Immature natural killer cell (primary cell): ENCODE measurements around the gene NR2F1-AS1. TPM values are rescaled to one million over a fixed set of nuclear protein-coding genes. Genes with fewer than 3 reads are reported as not detected.
"Not testable (repeated sequence)": the region's sequence is repeated elsewhere in the genome, so short reads cannot be mapped to it uniquely, and the experiment has no call there.

ENCODE experiments used
- DNase-seq, 3 donors: peaks; one replicate each; pipeline ENCODE4 v3.0.0; 2022; ENCODE audit warnings: mixed read lengths in 1 of 3
- H3K27ac Mint-ChIP-seq, 6 donors: one replicate each; pipeline ENCODE4 v1.8.0; 2020; ENCODE audit warnings: mixed read lengths in 6 of 6, mild to moderate bottlenecking in 5 of 6, inconsistent platforms in 4 of 6, moderate library complexity in 3 of 6
- H3K27me3 Mint-ChIP-seq, 3 donors: one replicate each; pipeline ENCODE4 v1.8.0; 2020 to 2021; ENCODE audit warnings: low read depth in 3 of 3, mild to moderate bottlenecking in 3 of 3, mixed read lengths in 3 of 3, moderate library complexity in 3 of 3, inconsistent platforms in 1 of 3
- H3K36me3 Mint-ChIP-seq, 3 donors: one replicate each; pipeline ENCODE4 v1.8.0; 2020; ENCODE audit warnings: mixed read lengths in 3 of 3, inconsistent platforms in 2 of 3, mild to moderate bottlenecking in 2 of 3
- H3K4me1 Mint-ChIP-seq, 2 donors: one replicate each; pipeline ENCODE4 v1.8.0; 2020; ENCODE audit warnings: inconsistent platforms in 2 of 2, mild to moderate bottlenecking in 2 of 2, mixed read lengths in 2 of 2, moderate library complexity in 1 of 2
- H3K4me3 Mint-ChIP-seq, 5 donors: one replicate each; pipeline ENCODE4 v1.8.0; 2020; ENCODE audit warnings: mild to moderate bottlenecking in 5 of 5, mixed read lengths in 5 of 5, inconsistent platforms in 3 of 5, moderate library complexity in 3 of 5
- H3K9me3 Mint-ChIP-seq, 6 donors: one replicate each; pipeline ENCODE4 v1.8.0; 2020; ENCODE audit warnings: mild to moderate bottlenecking in 6 of 6, mixed read lengths in 6 of 6, inconsistent platforms in 4 of 6, moderate library complexity in 3 of 6
- polyA plus RNA-seq, 3 donors: library from polyadenylated mRNA; unstranded; fragments of 300-500 nt; fragmentation: Illumina TruSeq; gene quantifications; one replicate each; pipeline ENCODE4 v1.2.3, GENCODE V29; 2021

The NR2F1-AS1 gene
- polyA plus RNA-seq, 3 donors from 2014 or later: not detected

GRCh38 chr5:93532370-93532769 is 48.6 kb downstream of the NR2F1-AS1 start:
- no peak overlapping the region for H3K27ac Mint-ChIP-seq
- H3K4me3 Mint-ChIP-seq: no peak overlapping the region
- peaks cover 0 to 4% (median 2%) of the 10 kb centered on the region in 3 donors for H3K27me3 Mint-ChIP-seq
- H3K9me3 Mint-ChIP-seq: peaks cover 0 to 14% (median 4%) of the 10 kb centered on the region in 6 donors
- no peaks in the 10 kb centered on the region for H3K36me3 Mint-ChIP-seq
- no peaks in the 10 kb centered on the region for H3K4me1 Mint-ChIP-seq
- DNase-seq: no peak

- DNase-seq, H3K27ac Mint-ChIP-seq, H3K36me3 Mint-ChIP-seq, H3K27me3 Mint-ChIP-seq, H3K4me1 Mint-ChIP-seq, H3K4me3 Mint-ChIP-seq: not testable (repeated sequence)
- H3K9me3 Mint-ChIP-seq: peaks cover 2 to 28% (median 21%) of the 10 kb centered on the region in 6 donors
These were observed 59.2 kb downstream of the NR2F1-AS1 start for GRCh38 chr5:93521815-93522214.

- H3K27ac Mint-ChIP-seq: no peak overlapping the region
- H3K4me1 Mint-ChIP-seq: no peaks in the 10 kb centered on the region
- peaks cover 2 to 17% (median 12%) of the 10 kb centered on the region in 6 donors for H3K9me3 Mint-ChIP-seq
- H3K36me3 Mint-ChIP-seq: no peaks in the 10 kb centered on the region
- H3K27me3 Mint-ChIP-seq: peaks cover 0 to 3% (median 2%) of the 10 kb centered on the region in 3 donors
- DNase-seq: no peak
- no peak overlapping the region for H3K4me3 Mint-ChIP-seq
These were observed 61.3 kb downstream of the NR2F1-AS1 start for GRCh38 chr5:93519740-93520139.

GRCh38 chr5:93517828-93518227 is 63.2 kb downstream of the NR2F1-AS1 start:
- peaks cover 0 to 5% (median 1%) of the 10 kb centered on the region in 3 donors for H3K27me3 Mint-ChIP-seq
- peaks cover 5 to 17% (median 8%) of the 10 kb centered on the region in 6 donors for H3K9me3 Mint-ChIP-seq
- no peaks in the 10 kb centered on the region for H3K36me3 Mint-ChIP-seq
- no peaks in the 10 kb centered on the region for H3K4me1 Mint-ChIP-seq
- no peak overlapping the region for H3K27ac Mint-ChIP-seq
- H3K4me3 Mint-ChIP-seq: no peak overlapping the region
- no peak for DNase-seq

- H3K36me3 Mint-ChIP-seq: no peaks in the 10 kb centered on the region
- no peak for DNase-seq
- peaks cover 0 to 2% (median 1%) of the 10 kb centered on the region in 3 donors for H3K27me3 Mint-ChIP-seq
- H3K4me3 Mint-ChIP-seq: no peak overlapping the region
- no peaks in the 10 kb centered on the region for H3K4me1 Mint-ChIP-seq
- no peak overlapping the region for H3K27ac Mint-ChIP-seq
- H3K9me3 Mint-ChIP-seq: peaks cover 0 to 3% (median 0%) of the 10 kb centered on the region in 6 donors
These were observed 67.7 kb downstream of the NR2F1-AS1 start for GRCh38 chr5:93513298-93513697.

GRCh38 chr5:93512799-93513198 is 68.2 kb downstream of the NR2F1-AS1 start:
- H3K27me3 Mint-ChIP-seq: peaks cover 0 to 2% (median 1%) of the 10 kb centered on the region in 3 donors
- no peak overlapping the region for H3K27ac Mint-ChIP-seq
- no peak overlapping the region for H3K4me3 Mint-ChIP-seq
- H3K4me1 Mint-ChIP-seq: no peaks in the 10 kb centered on the region
- no peaks in the 10 kb centered on the region for H3K36me3 Mint-ChIP-seq
- peaks cover 0 to 3% (median 0%) of the 10 kb centered on the region in 6 donors for H3K9me3 Mint-ChIP-seq
- no peak for DNase-seq

GRCh38 chr5:93511445-93511844 is 69.6 kb downstream of the NR2F1-AS1 start:
- DNase-seq: no peak
- Mint-ChIP-seq H3K9me3 (peaks cover 0 to 3% (median 0%) of the 10 kb centered on the region in 6 donors), H3K36me3 (no peaks in the 10 kb centered on the region), H3K27ac (no peak overlapping the region), H3K27me3 (peaks cover 0 to 2% (median 1%) of the 10 kb centered on the region in 3 donors), H3K4me3 (no peak overlapping the region), H3K4me1 (no peaks in the 10 kb centered on the region)

GRCh38 chr5:93510626-93511380 is 70.2 kb downstream of the NR2F1-AS1 start:
- Mint-ChIP-seq H3K27ac (no peak overlapping the region), H3K36me3 (no peaks in the 10 kb centered on the region), H3K9me3 (peaks cover 0 to 3% (median 0%) of the 10 kb centered on the region in 6 donors), H3K4me1 (no peaks in the 10 kb centered on the region), H3K4me3 (no peak overlapping the region), H3K27me3 (peaks cover 0 to 2% (median 1%) of the 10 kb centered on the region in 3 donors)
- DNase-seq: no peak

GRCh38 chr5:93505553-93505952 is 75.5 kb downstream of the NR2F1-AS1 start:
- H3K4me1 Mint-ChIP-seq, H3K36me3 Mint-ChIP-seq: not testable (repeated sequence)

GRCh38 chr5:93503598-93504067 is 77.4 kb downstream of the NR2F1-AS1 start:
- no peak for DNase-seq
- H3K36me3 Mint-ChIP-seq: no peaks in the 10 kb centered on the region
- H3K4me3 Mint-ChIP-seq: no peak overlapping the region
- no peaks in the 10 kb centered on the region for H3K27me3 Mint-ChIP-seq
- H3K9me3 Mint-ChIP-seq: peaks cover 0 to 4% (median 1%) of the 10 kb centered on the region in 6 donors
- H3K4me1 Mint-ChIP-seq: no peaks in the 10 kb centered on the region
- no peak overlapping the region for H3K27ac Mint-ChIP-seq

More at GRCh38 chr5:93505553-93505952, 75.5 kb downstream of the NR2F1-AS1 start:
- H3K27me3 Mint-ChIP-seq, H3K4me3 Mint-ChIP-seq, H3K9me3 Mint-ChIP-seq, H3K27ac Mint-ChIP-seq, DNase-seq: not testable (repeated sequence)

- DNase-seq: no peak
- H3K9me3 Mint-ChIP-seq: peaks cover 0 to 7% (median 0%) of the 10 kb centered on the region in 6 donors
- H3K4me3 Mint-ChIP-seq: no peak overlapping the region
- H3K4me1 Mint-ChIP-seq: no peaks in the 10 kb centered on the region
- H3K36me3 Mint-ChIP-seq: no peaks in the 10 kb centered on the region
- no peaks in the 10 kb centered on the region for H3K27me3 Mint-ChIP-seq
- H3K27ac Mint-ChIP-seq: no peak overlapping the region
These were observed 83.9 kb downstream of the NR2F1-AS1 start for GRCh38 chr5:93497096-93497495.

GRCh38 chr5:93479982-93480509 is 101.0 kb downstream of the NR2F1-AS1 start:
- peaks cover 1 to 14% (median 5%) of the 10 kb centered on the region in 6 donors for H3K9me3 Mint-ChIP-seq
- peaks cover 0 to 2% (median 2%) of the 10 kb centered on the region in 3 donors for H3K27me3 Mint-ChIP-seq
- no peak overlapping the region for H3K4me3 Mint-ChIP-seq
- H3K4me1 Mint-ChIP-seq: no peaks in the 10 kb centered on the region
- no peak for DNase-seq
- H3K36me3 Mint-ChIP-seq: peaks cover 0 to 3% (median 0%) of the 10 kb centered on the region in 3 donors
- H3K27ac Mint-ChIP-seq: no peak overlapping the region

- H3K27ac Mint-ChIP-seq: no peak overlapping the region
- peaks cover 0 to 14% (median 1%) of the 10 kb centered on the region in 6 donors for H3K9me3 Mint-ChIP-seq
- H3K4me3 Mint-ChIP-seq: no peak overlapping the region
- H3K27me3 Mint-ChIP-seq: peaks cover 0 to 2% (median 0%) of the 10 kb centered on the region in 3 donors
- H3K36me3 Mint-ChIP-seq: peaks cover 0 to 3% (median 0%) of the 10 kb centered on the region in 3 donors
- no peaks in the 10 kb centered on the region for H3K4me1 Mint-ChIP-seq
- DNase-seq: no peak
These were observed 103.2 kb downstream of the NR2F1-AS1 start for GRCh38 chr5:93477816-93478215.

GRCh38 chr5:93476251-93476742 is 104.7 kb downstream of the NR2F1-AS1 start:
- no peak overlapping the region for H3K4me3 Mint-ChIP-seq
- H3K27ac Mint-ChIP-seq: no peak overlapping the region
- no peaks in the 10 kb centered on the region for H3K4me1 Mint-ChIP-seq
- H3K9me3 Mint-ChIP-seq: peaks cover 0 to 14% (median 1%) of the 10 kb centered on the region in 6 donors
- DNase-seq: no peak
- peaks cover 0 to 3% (median 0%) of the 10 kb centered on the region in 3 donors for H3K36me3 Mint-ChIP-seq
- H3K27me3 Mint-ChIP-seq: peaks cover 0 to 2% (median 0%) of the 10 kb centered on the region in 3 donors
